ENCODE measurements around the gene TNRC6C.

GRCh38 chr17:78132084-78132676 lies 173.7 kb downstream of the TNRC6C start:
- TF ChIP-seq CTCF (IDR thresholded peaks at IDR 0.05) (no peak), POLR2AphosphoS5 (IDR thresholded peaks at IDR 0.05) (no peak), POLR2A (IDR thresholded peaks at IDR 0.05) (no peak)
